ENCODE measurements around the gene PRKN.

GRCh38 chr6:162251257-162251656, 476.3 kb downstream of the PRKN start:
- no peak for TF ChIP-seq GLI4 (tag by site-specific recombination; IDR thresholded peaks at IDR 0.05)
- no peak for TF ChIP-seq CTCF (tag by site-specific recombination; IDR thresholded peaks at IDR 0.05)
- no peak for TF ChIP-seq GLIS1 (tag by site-specific recombination; IDR thresholded peaks at IDR 0.05)
- no peak for TF ChIP-seq ZNF146 (tag by site-specific recombination; IDR thresholded peaks at IDR 0.05)
